AG09319 (cell line): ENCODE measurements around the gene SEC23B.

ENCODE experiments used
- DNase-seq: peaks from one replicate; pipeline ENCODE4 v3.0.0-alpha.2; 2010; ENCODE audit warnings: low read depth; ENCODE audit errors: extremely low read depth
- CTCF ChIP-seq: IDR thresholded peaks from 2 replicates; pipeline ENCODE4 v1.5.1; 2011; ENCODE audit warnings: low read depth, mild to moderate bottlenecking, inconsistent platforms, low read length, moderate library complexity

Gene SEC23B

GRCh38 chr20:18571009-18571408 is 63.3 kb downstream of the SEC23B start:
- TF ChIP-seq CTCF: no peak
- DNase-seq: no peak

GRCh38 chr20:18571578-18571977 is 63.8 kb downstream of the SEC23B start:
- TF ChIP-seq CTCF: no peak
- no peak for DNase-seq

- TF ChIP-seq CTCF: no peak
Observed at GRCh38 chr20:18577942-18578341, 70.2 kb downstream of the SEC23B start.

GRCh38 chr20:18578581-18578980 is 70.8 kb downstream of the SEC23B start:
- no peak for DNase-seq
- TF ChIP-seq CTCF: no peak

More at GRCh38 chr20:18577942-18578341, 70.2 kb downstream of the SEC23B start:
- no peak for DNase-seq

GRCh38 chr20:18580012-18580411 is 72.3 kb downstream of the SEC23B start:
- no peak for DNase-seq
- no peak for TF ChIP-seq CTCF

GRCh38 chr20:18585134-18585533 is 77.4 kb downstream of the SEC23B start:
- no peak for TF ChIP-seq CTCF
- peak; percentile 28 for DNase-seq

- DNase-seq: peak; percentile 72
- peak; percentile 52 for TF ChIP-seq CTCF
Observed at GRCh38 chr20:18587665-18588573, 80.2 kb downstream of the SEC23B start, which contains the start of gene DTD1. TSS of gene DTD1 (plus strand) at chr20:18588054. CDS start at chr20:18588073, 19 bp downstream.
